ENCODE measurements around the gene CD99.
"Not testable (repeated sequence)": the region's sequence is repeated elsewhere in the genome, so short reads cannot be mapped to it uniquely, and the experiment has no call there.

DNA sequence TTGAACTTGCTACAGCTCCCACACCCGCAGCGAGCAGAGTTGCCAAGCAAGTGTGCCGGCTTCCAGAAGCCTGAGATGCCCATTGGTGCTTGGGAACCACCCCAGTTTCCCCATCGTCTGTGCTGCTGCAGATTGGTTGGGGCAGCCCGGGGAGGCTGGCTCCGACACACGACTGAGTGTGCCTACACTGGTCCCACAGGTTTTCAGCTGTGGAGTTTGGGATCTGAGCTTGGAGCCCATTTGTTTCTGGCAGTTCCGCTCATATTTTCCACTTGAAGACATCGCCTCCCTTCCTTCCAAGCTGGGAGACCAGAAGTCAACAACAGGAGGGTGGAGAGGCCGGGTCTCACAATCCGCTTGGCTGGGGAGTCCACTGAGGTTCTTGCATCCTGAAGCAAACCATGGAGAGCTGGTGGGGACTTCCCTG lies 60.8 kb downstream of the CD99 start, which contains the start of gene XG:
- not testable (repeated sequence) for TF ChIP-seq CTCF (IDR thresholded peaks at IDR 0.05)
- peak in 1 of 2 donors; percentile 19 for TF ChIP-seq POLR2AphosphoS5 (IDR thresholded peaks at IDR 0.05; ENCODE audit: insufficient read depth in 1 of 2, low read depth in 1 of 2)

All from vagina (tissue), 2 donors.